Activated T-cell treated with anti-CD3 and anti-CD28 coated beads, Interleukin-2, amount 50 U/mL, for 24 hours (primary cell): ENCODE measurements around the gene TEC.
A peak's percentile ranks its signal among the peaks of the same experiment; 100 is the strongest.
"Not testable (repeated sequence)": the region's sequence is repeated elsewhere in the genome, so short reads cannot be mapped to it uniquely, and the experiment has no call there.

Source experiments
- DNase-seq: peaks from one replicate; pipeline ENCODE4 v3.0.0-alpha.2; 2020
- H3K27ac Mint-ChIP-seq: 2 replicates; pipeline ENCODE4 v1.8.0; 2020; ENCODE audit warnings: mild to moderate bottlenecking, mixed read lengths
- H3K27me3 Mint-ChIP-seq: 2 replicates; pipeline ENCODE4 v1.8.0; 2020; ENCODE audit warnings: mixed read lengths
- H3K36me3 Mint-ChIP-seq: 2 replicates; pipeline ENCODE4 v1.8.0; 2020; ENCODE audit warnings: low read depth, mixed read lengths
- H3K4me1 Mint-ChIP-seq: 2 replicates; pipeline ENCODE4 v1.8.0; 2020; ENCODE audit warnings: low read depth, mixed read lengths
- H3K4me3 Mint-ChIP-seq: 2 replicates; pipeline ENCODE4 v1.8.0; 2020; ENCODE audit warnings: mild to moderate bottlenecking, moderate library complexity, mixed read lengths
- H3K9me3 Mint-ChIP-seq: 2 replicates; pipeline ENCODE4 v1.8.0; 2020; ENCODE audit warnings: mixed read lengths

The TEC gene

DNA sequence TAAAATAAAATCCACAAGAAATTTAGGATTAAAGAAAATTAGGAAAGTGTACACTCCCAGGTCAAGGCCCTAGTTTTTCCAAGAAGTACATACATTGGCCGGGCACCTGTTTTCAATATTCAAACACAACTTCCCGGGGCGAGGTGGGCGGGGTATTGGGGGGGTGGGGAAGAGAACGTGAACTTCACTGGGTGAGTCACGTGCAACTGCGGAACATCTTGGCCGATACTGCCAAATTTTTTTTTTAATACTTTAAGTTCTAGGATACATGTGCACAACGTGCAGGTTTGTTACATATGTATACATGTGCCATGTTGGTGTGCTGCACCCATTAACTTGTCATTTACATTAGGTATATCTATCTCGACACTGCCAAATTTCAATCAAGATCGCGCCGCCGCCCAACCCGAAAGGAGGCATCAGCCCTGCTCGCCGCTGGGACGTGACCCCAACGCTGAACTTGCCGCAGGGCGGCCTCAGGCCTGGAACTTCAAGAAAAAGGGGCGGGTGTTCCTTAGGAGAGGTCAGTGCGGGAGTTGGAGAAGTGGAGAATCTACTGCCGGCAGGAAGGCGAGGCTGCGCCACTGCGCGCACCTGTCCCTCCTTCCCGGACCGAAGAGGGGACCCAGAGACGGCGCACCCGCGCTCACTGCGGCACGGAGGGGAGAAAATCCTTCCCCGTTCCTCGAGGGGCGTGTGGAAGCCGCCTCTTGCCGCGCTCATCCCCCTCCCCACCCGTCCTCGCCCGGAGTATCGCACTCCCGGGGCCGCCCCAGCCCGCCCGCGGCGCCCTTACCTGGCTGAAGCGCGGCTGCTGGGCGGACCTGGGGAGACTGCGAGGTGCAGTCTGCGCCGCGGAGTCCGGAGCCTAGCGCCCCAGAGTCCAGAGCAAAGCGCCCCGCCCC, at the start of gene TEC:
Gene TEC (minus strand): TSS at position 883 of the 905 bp plus-strand sequence. CDS start 41,224 bp downstream, outside the sequence.
- no peaks in the 10 kb centered on the region for H3K27me3 Mint-ChIP-seq
- H3K27ac Mint-ChIP-seq: peak within 1 kb of the TSS; percentile 94
- peaks cover 4% of the 10 kb centered on the region for H3K36me3 Mint-ChIP-seq
- H3K9me3 Mint-ChIP-seq: no peaks in the 10 kb centered on the region
- H3K4me3 Mint-ChIP-seq: peak within 1 kb of the TSS; percentile 91
- peaks cover 26% of the 10 kb centered on the region for H3K4me1 Mint-ChIP-seq
- DNase-seq: no peak

DNA sequence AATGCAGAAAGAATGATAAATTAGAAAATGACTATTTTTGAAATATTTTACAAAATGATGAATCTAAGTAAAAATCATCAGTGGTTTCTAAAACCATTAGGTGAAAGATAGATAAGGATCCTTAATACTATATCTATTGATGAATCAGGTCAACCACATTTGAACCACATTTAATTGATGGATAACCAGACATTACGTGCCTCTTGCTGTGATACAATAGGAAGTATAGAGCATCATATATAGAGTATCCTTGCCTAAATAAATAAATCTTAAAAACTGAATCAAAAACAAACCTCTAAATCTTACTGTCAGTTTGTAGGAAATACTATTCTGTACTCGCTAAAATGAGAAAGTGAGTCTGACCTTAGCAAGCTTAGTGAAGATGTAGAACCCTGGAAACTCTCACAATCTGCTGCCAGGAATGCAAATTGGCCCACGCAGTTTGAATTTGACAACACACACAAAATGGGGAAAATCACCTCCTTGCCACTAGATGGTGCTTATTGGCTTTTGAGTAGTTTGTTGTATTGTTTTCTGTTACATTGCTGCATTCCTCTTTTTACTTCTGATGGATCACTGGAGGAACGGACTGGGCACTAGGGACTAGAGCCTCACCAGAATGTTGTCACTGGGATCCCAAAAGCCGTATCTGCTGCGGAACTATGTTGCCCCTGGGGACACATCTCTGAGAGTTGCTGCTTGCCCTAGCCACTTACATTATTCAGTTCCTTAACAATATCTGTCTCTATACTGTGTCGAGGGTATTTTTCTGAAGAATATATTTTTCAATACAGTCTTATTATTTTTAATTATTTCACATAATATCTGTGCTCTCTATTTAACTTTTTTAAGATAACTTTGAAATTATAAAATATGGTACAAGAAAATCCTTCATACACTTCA, 46.3 kb upstream of the TEC start:
- Mint-ChIP-seq H3K4me3 (no peak overlapping the region), H3K27me3 (no peaks in the 10 kb centered on the region), H3K4me1 (peaks cover 5% of the 10 kb centered on the region), H3K9me3 (no peaks in the 10 kb centered on the region), H3K27ac (peak overlapping the region; percentile 14), H3K36me3 (no peaks in the 10 kb centered on the region)
- DNase-seq: no peak

DNA sequence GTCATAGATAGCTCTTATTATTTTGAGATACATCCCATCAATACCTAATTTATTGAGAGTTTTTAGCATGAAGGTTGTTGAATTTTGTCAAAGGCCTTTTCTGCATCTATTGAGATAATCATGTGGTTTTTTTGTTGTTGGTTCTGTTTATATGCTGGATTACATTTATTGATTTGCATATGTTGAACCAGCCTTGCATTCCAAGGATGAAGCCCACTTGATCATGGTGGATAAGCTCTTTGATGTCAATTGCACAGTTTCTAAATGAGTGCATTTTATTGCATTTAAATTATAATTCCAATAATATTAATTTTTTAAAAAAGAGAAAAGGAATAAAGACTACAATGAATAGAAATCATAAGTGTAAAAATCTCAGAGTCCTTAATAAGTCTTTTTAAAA, 45.1 kb upstream of the TEC start:
- H3K4me1 Mint-ChIP-seq, DNase-seq, H3K27me3 Mint-ChIP-seq, H3K4me3 Mint-ChIP-seq, H3K36me3 Mint-ChIP-seq, H3K27ac Mint-ChIP-seq, H3K9me3 Mint-ChIP-seq: not testable (repeated sequence)

DNA sequence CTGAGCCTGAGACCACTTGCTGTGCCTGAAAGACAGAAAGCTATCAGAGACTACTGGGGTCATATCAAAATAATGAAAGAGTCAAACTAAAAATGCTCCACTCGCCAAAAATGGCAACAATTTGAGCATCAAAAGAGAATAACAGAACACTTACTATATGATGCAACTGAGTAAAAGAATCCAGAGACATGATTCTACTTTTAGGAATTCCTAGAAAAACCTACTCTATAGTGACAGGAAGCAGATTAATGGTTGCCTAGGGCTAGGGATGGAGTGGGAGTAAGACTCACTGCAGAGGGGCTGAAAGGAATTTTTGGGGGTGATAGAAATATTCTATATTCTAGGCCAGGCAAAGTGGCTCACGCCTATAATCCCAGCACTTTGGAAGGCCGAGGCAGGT, 42.3 kb upstream of the TEC start:
- Mint-ChIP-seq H3K36me3 (no peaks in the 10 kb centered on the region), H3K4me3 (no peak overlapping the region), H3K4me1 (peaks cover 5% of the 10 kb centered on the region), H3K27me3 (no peaks in the 10 kb centered on the region), H3K9me3 (no peaks in the 10 kb centered on the region), H3K27ac (no peak overlapping the region)
- no peak for DNase-seq

DNA sequence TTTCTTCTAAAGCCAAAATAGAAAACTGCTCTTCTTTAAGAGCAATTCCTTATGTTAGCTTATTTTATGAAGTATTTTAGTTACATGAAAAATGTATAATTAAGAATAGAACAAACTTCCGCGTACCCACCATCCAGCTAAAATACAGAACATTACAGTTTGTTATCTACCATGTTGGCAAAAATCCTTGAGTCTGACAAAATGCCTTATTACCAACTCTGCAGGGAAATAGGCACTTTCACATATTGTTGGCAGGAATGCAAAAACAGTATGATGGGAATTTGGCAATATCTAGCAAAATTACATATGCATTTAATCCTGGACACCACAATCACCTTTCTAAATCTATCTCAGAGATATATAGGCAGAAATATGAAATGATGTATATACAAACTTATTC, 39.3 kb upstream of the TEC start:
- Mint-ChIP-seq H3K36me3 (no peaks in the 10 kb centered on the region), H3K4me1 (no peaks in the 10 kb centered on the region), H3K27me3 (no peaks in the 10 kb centered on the region), H3K4me3 (no peak overlapping the region), H3K27ac (no peak overlapping the region), H3K9me3 (no peaks in the 10 kb centered on the region)
- DNase-seq: no peak

DNA sequence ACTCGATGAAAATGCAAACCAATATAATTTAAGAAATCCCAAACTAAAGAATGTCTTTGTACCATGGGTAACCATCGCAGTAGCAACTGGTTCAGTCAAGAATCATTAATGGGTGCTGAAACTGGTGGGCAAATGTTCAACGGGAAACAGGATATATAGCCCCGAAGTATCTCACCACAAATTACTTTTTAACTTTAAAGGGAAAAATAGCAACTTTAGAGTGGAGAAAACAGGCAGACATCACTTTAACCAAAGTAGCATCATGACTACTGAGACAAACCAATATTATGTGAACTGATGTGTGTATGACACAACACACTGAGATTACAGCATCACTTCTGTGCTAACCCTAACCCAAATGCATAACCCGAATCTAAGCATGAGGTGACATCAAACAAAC, 37.9 kb upstream of the TEC start:
- H3K9me3 Mint-ChIP-seq: no peaks in the 10 kb centered on the region
- H3K4me3 Mint-ChIP-seq: no peak overlapping the region
- DNase-seq: no peak
- no peaks in the 10 kb centered on the region for H3K4me1 Mint-ChIP-seq
- H3K27me3 Mint-ChIP-seq: peaks cover 3% of the 10 kb centered on the region
- no peak overlapping the region for H3K27ac Mint-ChIP-seq
- no peaks in the 10 kb centered on the region for H3K36me3 Mint-ChIP-seq

DNA sequence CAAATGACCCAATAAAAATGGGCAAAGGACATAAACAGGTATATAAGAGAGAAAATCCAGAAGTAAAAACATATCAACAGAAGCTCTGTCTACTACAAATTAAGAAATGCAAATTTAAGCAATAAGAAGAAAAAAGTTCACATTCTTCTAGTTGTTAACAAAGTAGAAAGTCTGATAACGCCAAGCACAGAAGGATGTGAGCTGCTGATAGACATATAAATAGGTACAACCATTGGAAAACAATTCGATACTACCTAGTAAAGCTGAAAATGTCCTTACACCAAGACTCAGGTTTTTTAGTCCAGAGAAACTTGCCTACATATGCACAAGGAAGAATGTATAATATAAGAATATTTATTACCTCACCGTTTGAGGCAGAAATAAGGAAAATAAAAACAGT, 35.9 kb upstream of the TEC start:
- no peaks in the 10 kb centered on the region for H3K4me1 Mint-ChIP-seq
- H3K27ac Mint-ChIP-seq: no peak overlapping the region
- no peaks in the 10 kb centered on the region for H3K36me3 Mint-ChIP-seq
- no peaks in the 10 kb centered on the region for H3K9me3 Mint-ChIP-seq
- no peak overlapping the region for H3K4me3 Mint-ChIP-seq
- H3K27me3 Mint-ChIP-seq: peaks cover 9% of the 10 kb centered on the region
- DNase-seq: no peak

DNA sequence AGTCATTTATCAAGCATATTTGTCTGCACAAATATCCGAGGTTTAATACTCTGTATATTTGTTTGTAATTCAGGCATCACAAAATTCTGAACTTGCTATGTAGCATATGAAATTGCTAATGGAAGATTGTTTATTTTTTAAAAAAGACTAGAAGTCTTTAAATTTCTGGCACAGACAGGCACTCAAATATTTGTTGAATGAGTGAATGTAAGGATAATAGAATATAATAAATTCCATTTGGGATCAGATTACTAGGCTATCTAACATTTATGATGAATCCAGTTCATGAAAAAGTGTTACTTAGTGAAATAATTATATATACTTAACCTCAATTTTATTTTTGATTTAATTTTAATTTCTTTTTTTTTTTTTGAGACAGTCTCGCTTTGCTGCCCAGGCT, 30.4 kb upstream of the TEC start:
- Mint-ChIP-seq H3K27me3 (peaks cover 13% of the 10 kb centered on the region), H3K9me3 (no peaks in the 10 kb centered on the region), H3K4me1 (peaks cover 11% of the 10 kb centered on the region), H3K27ac (no peak overlapping the region), H3K4me3 (no peak overlapping the region), H3K36me3 (no peaks in the 10 kb centered on the region)
- DNase-seq: no peak

DNA sequence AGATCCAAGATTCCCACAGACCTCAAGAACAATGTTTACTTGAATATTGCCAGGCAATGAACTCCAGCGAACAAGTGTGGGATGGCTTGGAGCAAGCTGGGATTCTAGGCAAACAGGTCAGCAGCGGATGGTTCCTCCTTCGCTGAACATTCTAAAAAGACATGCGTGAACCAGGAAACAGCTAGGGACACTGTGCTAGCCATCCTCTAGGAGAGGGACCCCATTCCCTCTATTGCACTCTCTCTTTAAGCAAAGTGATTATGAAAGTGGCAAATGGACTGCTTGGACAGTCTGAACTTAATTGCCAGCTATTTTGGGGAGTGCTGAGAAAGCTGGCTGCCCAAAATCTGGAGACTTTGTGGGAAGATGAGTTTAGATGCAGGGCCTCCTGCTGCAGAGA, 29.9 kb upstream of the TEC start:
- Mint-ChIP-seq H3K4me1 (peaks cover 11% of the 10 kb centered on the region), H3K27me3 (peaks cover 13% of the 10 kb centered on the region), H3K36me3 (no peaks in the 10 kb centered on the region), H3K27ac (no peak overlapping the region), H3K4me3 (no peak overlapping the region), H3K9me3 (no peaks in the 10 kb centered on the region)
- DNase-seq: no peak

DNA sequence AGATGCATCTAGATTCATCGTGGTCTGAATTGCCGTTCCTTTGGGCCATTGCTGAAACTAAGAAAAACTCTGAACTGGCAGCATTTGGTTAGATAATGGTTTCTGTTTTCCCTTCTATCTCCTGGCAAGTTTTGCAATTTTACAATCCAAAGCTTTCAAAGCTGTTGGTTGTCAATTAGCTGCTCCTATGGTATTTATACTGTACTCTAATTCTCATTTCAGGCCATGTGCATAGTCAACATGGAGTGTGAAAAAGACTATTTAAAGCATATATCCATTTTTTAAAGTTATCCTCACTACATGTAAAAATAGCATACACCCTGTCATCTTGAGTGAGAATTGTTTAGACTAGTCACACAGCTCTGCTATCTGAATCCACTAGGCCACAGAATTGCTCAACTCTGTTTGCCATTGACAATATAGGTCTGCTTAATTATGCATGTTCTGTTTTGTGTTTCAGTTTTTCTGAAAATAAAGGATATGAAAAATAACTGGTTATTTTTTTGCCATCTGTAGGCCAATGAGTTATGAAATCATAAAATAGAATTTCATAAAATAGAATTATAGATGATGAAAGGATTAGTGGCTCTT, 27.7 kb upstream of the TEC start:
- no peak overlapping the region for H3K27ac Mint-ChIP-seq
- no peaks in the 10 kb centered on the region for H3K36me3 Mint-ChIP-seq
- H3K4me3 Mint-ChIP-seq: no peak overlapping the region
- peaks cover 10% of the 10 kb centered on the region for H3K27me3 Mint-ChIP-seq
- DNase-seq: no peak
- peaks cover 11% of the 10 kb centered on the region for H3K4me1 Mint-ChIP-seq
- H3K9me3 Mint-ChIP-seq: no peaks in the 10 kb centered on the region

DNA sequence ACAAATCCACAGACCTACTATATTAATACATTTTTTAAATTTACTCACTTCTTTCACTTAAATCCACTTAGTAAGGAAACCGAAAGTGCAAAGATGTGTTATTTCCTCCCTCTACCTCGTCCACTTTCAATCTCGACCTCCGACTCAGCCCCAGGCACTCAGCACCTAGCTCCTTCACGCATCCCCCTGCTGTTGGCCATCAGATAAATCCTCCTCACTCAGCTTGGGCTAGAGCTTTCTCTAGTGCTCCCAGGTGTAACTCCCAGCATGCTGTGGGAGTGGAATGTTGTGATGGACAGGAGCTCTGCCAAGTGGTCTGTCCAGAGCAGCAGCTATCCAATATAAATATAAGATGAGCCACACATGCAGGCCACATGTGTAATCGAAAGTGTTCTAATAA, 26.7 kb upstream of the TEC start:
- Mint-ChIP-seq H3K27ac (no peak overlapping the region), H3K4me3 (no peak overlapping the region), H3K36me3 (no peaks in the 10 kb centered on the region), H3K27me3 (peaks cover 5% of the 10 kb centered on the region), H3K4me1 (peaks cover 11% of the 10 kb centered on the region), H3K9me3 (no peaks in the 10 kb centered on the region)
- DNase-seq: no peak

DNA sequence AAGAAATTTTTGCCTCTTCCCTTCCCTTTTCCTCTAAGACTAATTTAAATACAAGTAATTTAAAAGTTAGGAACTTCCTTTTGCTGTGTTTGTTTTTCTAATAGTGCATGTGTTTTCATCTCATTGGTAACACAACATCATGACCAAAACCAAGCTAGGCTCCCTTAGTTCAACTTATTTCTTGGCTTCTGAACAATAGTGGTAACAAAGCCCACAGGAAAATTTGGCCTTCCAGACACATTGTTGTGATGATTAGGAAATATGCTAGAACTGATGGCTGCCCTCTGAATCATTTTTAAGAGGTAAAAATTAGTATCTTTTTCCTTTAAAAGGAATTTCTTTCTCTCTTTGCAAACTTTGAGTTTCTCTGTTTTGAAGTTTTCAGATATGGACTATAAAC, 25.5 kb upstream of the TEC start:
- Mint-ChIP-seq H3K4me3 (no peak overlapping the region), H3K36me3 (no peaks in the 10 kb centered on the region), H3K9me3 (no peaks in the 10 kb centered on the region), H3K4me1 (peaks cover 11% of the 10 kb centered on the region), H3K27me3 (peaks cover 5% of the 10 kb centered on the region), H3K27ac (no peak overlapping the region)
- DNase-seq: no peak

DNA sequence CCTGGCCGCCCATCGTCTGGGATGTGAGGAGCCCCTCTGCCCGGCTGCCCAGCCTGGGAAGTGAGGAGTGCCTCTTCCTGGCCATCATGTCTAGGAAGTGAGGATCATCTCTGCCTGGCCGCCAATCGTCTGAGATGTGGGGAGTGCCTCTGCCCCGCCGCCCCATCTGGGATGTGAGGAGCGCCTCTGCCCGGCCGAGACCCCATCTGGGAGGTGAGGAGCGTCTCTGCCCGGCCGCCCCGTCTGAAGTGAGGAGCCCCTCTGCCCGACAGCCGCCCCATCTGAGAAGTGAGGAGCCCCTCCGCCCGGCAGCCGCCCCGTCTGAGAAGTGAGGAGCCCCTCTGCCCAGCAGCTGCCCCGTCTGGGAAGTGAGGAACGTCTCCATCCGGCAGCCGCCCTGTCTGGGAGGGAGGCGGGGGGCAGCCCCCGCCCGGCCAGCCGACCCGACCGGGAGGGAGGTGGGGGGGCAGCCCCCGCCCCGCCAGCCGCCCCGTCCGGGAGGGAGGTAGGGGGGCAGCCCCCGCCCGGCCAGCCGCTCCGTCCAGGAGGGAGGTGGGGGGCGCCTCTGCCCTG, 22.7 kb upstream of the TEC start:
- H3K4me3 Mint-ChIP-seq, H3K9me3 Mint-ChIP-seq, DNase-seq, H3K36me3 Mint-ChIP-seq, H3K27me3 Mint-ChIP-seq, H3K27ac Mint-ChIP-seq: not testable (repeated sequence)
- peaks cover 11% of the 10 kb centered on the region for H3K4me1 Mint-ChIP-seq

DNA sequence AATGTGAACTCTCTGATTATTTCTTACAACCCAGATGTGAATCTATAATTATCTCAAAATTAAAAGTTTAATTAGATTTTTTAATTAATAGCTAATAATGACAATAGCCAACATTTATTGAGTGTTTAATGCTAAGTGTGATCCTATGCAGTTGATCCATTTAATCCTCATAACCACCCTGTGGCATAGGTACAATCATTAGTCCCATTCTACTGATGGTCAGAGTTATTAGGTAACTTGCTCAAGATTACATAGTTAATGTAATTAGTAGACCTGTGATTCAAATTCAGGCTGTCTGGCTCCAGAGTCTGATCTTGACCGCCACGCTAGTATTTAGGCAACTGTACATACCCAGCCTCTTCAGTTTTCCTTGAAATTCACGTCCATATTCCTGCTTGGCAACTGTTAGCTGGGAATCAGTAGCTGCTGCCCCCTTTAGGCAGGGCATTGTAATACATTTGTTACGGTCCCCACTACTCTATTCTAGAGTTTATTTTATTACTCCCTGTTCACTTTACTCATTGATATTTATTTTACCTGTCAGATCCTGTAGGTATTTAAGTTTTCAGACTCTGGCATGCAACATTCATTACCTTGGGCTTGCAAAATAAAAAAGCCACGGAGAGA, 20.6 kb upstream of the TEC start:
- Mint-ChIP-seq H3K27me3 (peaks cover 5% of the 10 kb centered on the region), H3K4me1 (peaks cover under 1% of the 10 kb centered on the region), H3K36me3 (no peaks in the 10 kb centered on the region), H3K4me3 (no peak overlapping the region), H3K27ac (no peak overlapping the region), H3K9me3 (no peaks in the 10 kb centered on the region)
- DNase-seq: no peak
